Osteoblast (primary cell): ENCODE measurements around the gene ENDOD1. TPM values are rescaled to one million over a fixed set of nuclear protein-coding genes. Genes with fewer than 3 reads are reported as not detected.

Source experiments
- DNase-seq: peaks from one replicate; pipeline ENCODE4 v3.0.0; 2011; ENCODE audit warnings: low spot score, mixed read lengths; ENCODE audit not compliant: insufficient read length; ENCODE audit errors: missing footprints
- H2AFZ ChIP-seq: 2 replicates; pipeline ENCODE4 v1.6.0; 2011; ENCODE audit warnings: mild to moderate bottlenecking, low read length
- H3K27ac ChIP-seq: 2 replicates; pipeline ENCODE4 v1.5.1; 2011; ENCODE audit warnings: mild to moderate bottlenecking, low read depth, low read length, moderate library complexity
- H3K27me3 ChIP-seq: 2 replicates; pipeline ENCODE4 v1.6.0; 2012; ENCODE audit warnings: mild to moderate bottlenecking, control low read depth, inconsistent platforms, low read length, moderate library complexity; ENCODE audit not compliant: insufficient read depth
- H3K36me3 ChIP-seq: 2 replicates; pipeline ENCODE4 v1.5.1; 2011; ENCODE audit warnings: mild to moderate bottlenecking, low read length, control low read depth, moderate library complexity; ENCODE audit not compliant: insufficient read depth
- H3K4me1 ChIP-seq: 2 replicates; pipeline ENCODE4 v1.5.1; 2011; ENCODE audit warnings: mild to moderate bottlenecking, low read length, control low read depth, moderate library complexity; ENCODE audit not compliant: insufficient read depth
- H3K4me2 ChIP-seq: 2 replicates; pipeline ENCODE4 v1.6.0; 2011; ENCODE audit warnings: mild to moderate bottlenecking, low read length; ENCODE audit not compliant: insufficient read depth
- H3K4me3 ChIP-seq: fragments of 200-600 bp; sonication (generic); 3 replicates; pipeline ENCODE4 v1.5.1; 2012; ENCODE audit warnings: mild to moderate bottlenecking, low read length, inconsistent platforms; ENCODE audit not compliant: insufficient read depth
- H3K79me2 ChIP-seq: 2 replicates; pipeline ENCODE4 v1.6.0; 2012; ENCODE audit warnings: mild to moderate bottlenecking, low read length, control low read depth, inconsistent platforms; ENCODE audit not compliant: insufficient read depth
- H3K9me3 ChIP-seq: 2 replicates; pipeline ENCODE4 v1.5.1; 2011; ENCODE audit warnings: low read depth, low read length, control low read depth
- H4K20me1 ChIP-seq: 2 replicates; pipeline ENCODE4 v1.6.0; 2012; ENCODE audit warnings: mild to moderate bottlenecking, low read length, control low read depth; ENCODE audit not compliant: insufficient read depth
- total RNA-seq: library from RNA; depleted of rRNA; stranded (reverse); fragments of >200 nt; gene quantifications from 2 replicates; pipeline ENCODE4 v1.2.3, GENCODE V29; 2012
- TF ChIP-seq, protein P1 (sequence below): IDR thresholded peaks from 2 replicates; pipeline ENCODE4 v1.5.1; 2011; ENCODE audit warnings: mild to moderate bottlenecking, low read depth, low read length, moderate library complexity; ENCODE audit errors: extremely low read depth

The ENDOD1 gene
- total RNA-seq, 1 donor: 44.2 TPM

DNA sequence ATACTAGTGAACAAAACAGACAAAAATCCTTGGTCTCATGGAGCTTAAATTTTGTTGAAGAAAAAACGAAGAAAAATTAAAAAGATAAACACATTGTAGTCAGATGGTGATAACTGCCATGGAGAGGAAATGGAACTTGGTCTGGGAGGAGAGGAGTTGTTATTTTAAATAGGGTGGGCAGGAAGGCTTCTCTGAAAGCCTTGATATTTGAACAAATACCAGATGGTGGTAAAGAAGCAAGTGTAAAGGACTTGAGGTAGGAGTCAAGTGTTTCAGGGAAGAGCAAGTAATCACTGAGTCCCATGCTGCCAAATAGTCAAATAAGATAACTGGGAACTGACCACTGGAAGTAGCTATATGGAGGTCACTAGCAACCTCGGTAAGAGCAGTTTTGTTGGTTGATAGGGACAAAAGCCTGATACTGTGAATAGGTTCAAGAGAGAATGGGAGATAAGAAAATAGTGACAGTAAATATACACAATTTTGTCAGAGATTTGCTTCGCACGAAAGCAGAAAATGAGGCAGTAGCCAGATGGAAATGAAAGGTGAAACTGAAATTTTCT is 86.3 kb downstream of the ENDOD1 start:
- no peak overlapping the region for H3K27ac ChIP-seq
- no peaks in the 10 kb centered on the region for H3K79me2 ChIP-seq
- no peaks in the 10 kb centered on the region for H3K27me3 ChIP-seq
- H3K4me3 ChIP-seq: no peak overlapping the region
- no peaks in the 10 kb centered on the region for H3K36me3 ChIP-seq
- TF ChIP-seq, protein P1, sequence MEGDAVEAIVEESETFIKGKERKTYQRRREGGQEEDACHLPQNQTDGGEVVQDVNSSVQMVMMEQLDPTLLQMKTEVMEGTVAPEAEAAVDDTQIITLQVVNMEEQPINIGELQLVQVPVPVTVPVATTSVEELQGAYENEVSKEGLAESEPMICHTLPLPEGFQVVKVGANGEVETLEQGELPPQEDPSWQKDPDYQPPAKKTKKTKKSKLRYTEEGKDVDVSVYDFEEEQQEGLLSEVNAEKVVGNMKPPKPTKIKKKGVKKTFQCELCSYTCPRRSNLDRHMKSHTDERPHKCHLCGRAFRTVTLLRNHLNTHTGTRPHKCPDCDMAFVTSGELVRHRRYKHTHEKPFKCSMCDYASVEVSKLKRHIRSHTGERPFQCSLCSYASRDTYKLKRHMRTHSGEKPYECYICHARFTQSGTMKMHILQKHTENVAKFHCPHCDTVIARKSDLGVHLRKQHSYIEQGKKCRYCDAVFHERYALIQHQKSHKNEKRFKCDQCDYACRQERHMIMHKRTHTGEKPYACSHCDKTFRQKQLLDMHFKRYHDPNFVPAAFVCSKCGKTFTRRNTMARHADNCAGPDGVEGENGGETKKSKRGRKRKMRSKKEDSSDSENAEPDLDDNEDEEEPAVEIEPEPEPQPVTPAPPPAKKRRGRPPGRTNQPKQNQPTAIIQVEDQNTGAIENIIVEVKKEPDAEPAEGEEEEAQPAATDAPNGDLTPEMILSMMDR: no peak
- H4K20me1 ChIP-seq: no peaks in the 10 kb centered on the region
- H3K4me1 ChIP-seq: no peaks in the 10 kb centered on the region
- no peaks in the 10 kb centered on the region for H3K9me3 ChIP-seq
- H2AFZ ChIP-seq: no peak overlapping the region
- DNase-seq: no peak
- H3K4me2 ChIP-seq: no peak overlapping the region

Other genes with a start within 250 kb of the ENDOD1 start
- gene CWC15, start 116.3 kb upstream of the ENDOD1 start, total RNA-seq: 31.8 and 32.9 TPM in 2 replicates
- gene KDM4D, start 116.1 kb upstream of the ENDOD1 start, total RNA-seq: 0.72 and 0.88 TPM in 2 replicates
- not detected in 2 replicates for gene KDM4E, start 64.6 kb upstream of the ENDOD1 start, total RNA-seq
- gene KDM4F, start 40.4 kb upstream of the ENDOD1 start, total RNA-seq: under 0.01 TPM in 1 of 2 replicates, not detected in the other
- gene SRSF8, start 22.9 kb upstream of the ENDOD1 start, total RNA-seq: 20.6 and 22.1 TPM in 2 replicates
- 24.6 and 33.3 TPM in 2 replicates for gene SESN3, start 141.4 kb downstream of the ENDOD1 start, total RNA-seq